A673 (cell line): ENCODE results near the gene S100A11.

ENCODE experiments used
- CTCF ChIP-seq: fragments of 300-800, 200-600 bp; sonication (generic); conservative IDR thresholded peaks from 2 replicates; pipeline ENCODE4 v1.5.1; 2017; ENCODE audit warnings: low read depth, mild to moderate bottlenecking, antibody characterized with exemption, low read length, moderate library complexity, mixed read lengths
- EZH2 ChIP-seq: fragments of 200-600 bp; sonication (generic); IDR thresholded peaks from 2 replicates; pipeline ENCODE4 v1.6.1; 2017; ENCODE audit warnings: borderline replicate concordance, low read depth, mild to moderate bottlenecking, mixed read lengths, antibody characterized with exemption, low read length; ENCODE audit not compliant: poor library complexity, severe bottlenecking

GRCh38 chr1:151994956-151995355 lies 41.8 kb downstream of the S100A11 start:
- TF ChIP-seq EZH2 (no peak), CTCF (no peak)
